Keratinocyte (primary cell): ENCODE measurements around the gene CREB5.

ENCODE experiments used
- CTCF ChIP-seq, 3 experiments: IDR thresholded peaks in 1 of 3; conservative IDR thresholded peaks in 1 of 3; optimal IDR thresholded peaks in 1 of 3; 2 replicates in 2 of 3; 3 replicates in 1 of 3; pipeline versions ENCODE3 to v1.5.1; 2011; ENCODE audit warnings: low read length in 3 of 3, mild to moderate bottlenecking in 3 of 3, moderate library complexity in 2 of 3, control low read depth in 1 of 3, inconsistent platforms in 1 of 3; ENCODE audit not compliant: insufficient read depth in 2 of 3; ENCODE audit errors: extremely low read depth in 1 of 3
- EZH2 ChIP-seq: IDR thresholded peaks from one replicate; pipeline ENCODE4 v1.6.1; 2012; ENCODE audit warnings: inconsistent platforms, mild to moderate bottlenecking, low read length, moderate library complexity

GRCh38 chr7:28806841-28807240 is 394.5 kb downstream of the CREB5 start:
- TF ChIP-seq EZH2, result no peak
- no peak for TF ChIP-seq CTCF (optimal IDR thresholded peaks at IDR 0.05 in 1 of 3, IDR thresholded peaks at IDR 0.05 in 1 of 3, conservative IDR thresholded peaks at IDR 0.05 in 1 of 3; ENCODE audit: extremely low read depth in 1 of 3, insufficient read depth in 2 of 3, low read length in 3 of 3)
